Astrocyte (in vitro differentiated cells and primary cell): ENCODE data around the gene EXOC6.

ENCODE experiments used
- EZH2 ChIP-seq: IDR thresholded peaks from 2 replicates; pipeline ENCODE4 v1.6.1; 2012; ENCODE audit warnings: mild to moderate bottlenecking, low read length, inconsistent platforms; ENCODE audit not compliant: insufficient read depth
- TF ChIP-seq, protein P1 (sequence below): IDR thresholded peaks from 2 replicates; pipeline ENCODE4 v1.5.1; 2011; ENCODE audit warnings: low read depth, mild to moderate bottlenecking, inconsistent platforms, low read length, moderate library complexity; ENCODE audit not compliant: insufficient read depth

DNA sequence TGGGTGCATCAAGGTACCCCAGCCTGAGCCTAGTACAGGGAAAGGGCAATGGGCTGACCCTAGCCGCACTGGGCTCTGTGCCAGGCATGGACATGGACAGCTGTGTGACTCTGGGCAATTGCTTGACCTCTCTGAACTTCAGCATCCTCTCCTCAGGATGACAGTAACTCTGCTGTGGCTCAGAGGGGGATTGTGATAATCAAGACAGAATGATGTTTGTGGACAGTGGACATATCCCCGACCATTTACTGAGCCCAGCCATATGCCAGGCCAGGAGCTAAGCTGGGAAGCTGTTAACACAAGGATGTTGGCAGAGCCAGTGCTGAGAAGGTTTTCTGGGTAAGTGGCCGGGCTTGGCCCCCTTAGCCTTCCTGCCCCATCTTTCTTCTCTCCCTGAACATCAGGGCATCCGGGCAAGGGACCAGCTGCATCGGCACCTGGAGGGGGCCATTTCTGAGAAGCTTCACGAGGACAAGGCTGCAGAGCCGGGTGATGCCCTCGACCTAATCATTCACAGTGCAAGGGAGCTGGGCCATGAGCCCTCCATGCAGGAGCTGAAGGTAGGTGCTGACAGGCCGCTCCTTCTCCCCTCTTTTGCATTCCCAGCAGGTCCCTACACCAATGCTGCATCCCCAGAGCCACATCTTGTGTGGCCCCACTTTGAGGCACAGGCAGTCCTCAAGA lies 215.8 kb downstream of the EXOC6 start:
- TF ChIP-seq, protein P1, sequence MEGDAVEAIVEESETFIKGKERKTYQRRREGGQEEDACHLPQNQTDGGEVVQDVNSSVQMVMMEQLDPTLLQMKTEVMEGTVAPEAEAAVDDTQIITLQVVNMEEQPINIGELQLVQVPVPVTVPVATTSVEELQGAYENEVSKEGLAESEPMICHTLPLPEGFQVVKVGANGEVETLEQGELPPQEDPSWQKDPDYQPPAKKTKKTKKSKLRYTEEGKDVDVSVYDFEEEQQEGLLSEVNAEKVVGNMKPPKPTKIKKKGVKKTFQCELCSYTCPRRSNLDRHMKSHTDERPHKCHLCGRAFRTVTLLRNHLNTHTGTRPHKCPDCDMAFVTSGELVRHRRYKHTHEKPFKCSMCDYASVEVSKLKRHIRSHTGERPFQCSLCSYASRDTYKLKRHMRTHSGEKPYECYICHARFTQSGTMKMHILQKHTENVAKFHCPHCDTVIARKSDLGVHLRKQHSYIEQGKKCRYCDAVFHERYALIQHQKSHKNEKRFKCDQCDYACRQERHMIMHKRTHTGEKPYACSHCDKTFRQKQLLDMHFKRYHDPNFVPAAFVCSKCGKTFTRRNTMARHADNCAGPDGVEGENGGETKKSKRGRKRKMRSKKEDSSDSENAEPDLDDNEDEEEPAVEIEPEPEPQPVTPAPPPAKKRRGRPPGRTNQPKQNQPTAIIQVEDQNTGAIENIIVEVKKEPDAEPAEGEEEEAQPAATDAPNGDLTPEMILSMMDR, result no peak
- no peak for TF ChIP-seq EZH2
